Retinal pigment epithelial cell (primary cell): ENCODE measurements around the gene DDX46.

Source experiments
- DNase-seq: peaks from one replicate; pipeline ENCODE4 v3.0.0-alpha.2; 2010; ENCODE audit warnings: low read depth
- H3K4me3 ChIP-seq: 2 replicates; pipeline ENCODE4 v1.5.1; 2011; ENCODE audit warnings: mild to moderate bottlenecking, low read length, control low read depth, moderate library complexity
- TF ChIP-seq, protein P1 (sequence below): conservative IDR thresholded peaks from 2 replicates; pipeline ENCODE4 v1.5.1; 2011; ENCODE audit warnings: low read depth, low read length, control low read depth, inconsistent platforms

DDX46 gene

DNA sequence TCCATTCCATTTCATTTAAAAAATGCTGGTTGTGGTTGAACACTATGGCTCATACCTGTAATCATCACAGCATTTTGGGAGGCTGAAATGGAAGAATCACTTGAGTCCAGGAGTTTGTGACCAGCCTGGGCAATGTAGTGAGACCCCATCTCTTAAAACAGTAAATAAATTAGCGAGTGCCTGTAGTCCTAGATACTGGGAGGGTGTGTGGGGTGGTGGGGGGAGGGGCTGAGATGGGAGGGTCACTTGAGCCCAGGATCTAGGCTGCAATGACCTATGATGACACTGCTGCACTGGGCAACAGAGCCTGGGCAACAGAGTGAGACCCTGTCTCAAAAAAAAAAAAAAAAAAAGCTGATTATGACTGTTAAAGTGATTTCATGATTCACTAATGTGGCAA, 29.1 kb downstream of the DDX46 start:
- no peak for DNase-seq
- no peak overlapping the region for H3K4me3 ChIP-seq
- TF ChIP-seq, protein P1, sequence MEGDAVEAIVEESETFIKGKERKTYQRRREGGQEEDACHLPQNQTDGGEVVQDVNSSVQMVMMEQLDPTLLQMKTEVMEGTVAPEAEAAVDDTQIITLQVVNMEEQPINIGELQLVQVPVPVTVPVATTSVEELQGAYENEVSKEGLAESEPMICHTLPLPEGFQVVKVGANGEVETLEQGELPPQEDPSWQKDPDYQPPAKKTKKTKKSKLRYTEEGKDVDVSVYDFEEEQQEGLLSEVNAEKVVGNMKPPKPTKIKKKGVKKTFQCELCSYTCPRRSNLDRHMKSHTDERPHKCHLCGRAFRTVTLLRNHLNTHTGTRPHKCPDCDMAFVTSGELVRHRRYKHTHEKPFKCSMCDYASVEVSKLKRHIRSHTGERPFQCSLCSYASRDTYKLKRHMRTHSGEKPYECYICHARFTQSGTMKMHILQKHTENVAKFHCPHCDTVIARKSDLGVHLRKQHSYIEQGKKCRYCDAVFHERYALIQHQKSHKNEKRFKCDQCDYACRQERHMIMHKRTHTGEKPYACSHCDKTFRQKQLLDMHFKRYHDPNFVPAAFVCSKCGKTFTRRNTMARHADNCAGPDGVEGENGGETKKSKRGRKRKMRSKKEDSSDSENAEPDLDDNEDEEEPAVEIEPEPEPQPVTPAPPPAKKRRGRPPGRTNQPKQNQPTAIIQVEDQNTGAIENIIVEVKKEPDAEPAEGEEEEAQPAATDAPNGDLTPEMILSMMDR: no peak

DNA sequence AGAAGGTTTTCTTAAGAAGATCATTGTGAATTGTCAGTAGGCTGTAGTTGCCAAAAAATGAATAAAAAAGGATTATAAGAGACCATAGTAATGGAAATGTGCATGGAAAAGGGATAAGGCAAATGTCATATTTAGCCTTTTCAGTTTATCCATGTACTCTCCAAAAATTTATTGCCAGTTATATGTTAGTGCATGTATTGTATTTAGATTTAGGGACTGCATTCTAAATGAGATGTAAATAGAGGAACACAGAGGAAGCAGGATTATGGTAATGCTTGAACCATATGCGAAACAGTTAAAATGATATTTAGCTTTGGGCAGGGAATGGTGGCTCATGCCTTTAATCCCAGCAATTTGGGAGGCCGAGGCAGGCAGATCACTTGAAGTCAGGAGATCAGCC, 33.0 kb downstream of the DDX46 start:
- DNase-seq: no peak
- TF ChIP-seq, protein P1: no peak
- no peak overlapping the region for H3K4me3 ChIP-seq

DNA sequence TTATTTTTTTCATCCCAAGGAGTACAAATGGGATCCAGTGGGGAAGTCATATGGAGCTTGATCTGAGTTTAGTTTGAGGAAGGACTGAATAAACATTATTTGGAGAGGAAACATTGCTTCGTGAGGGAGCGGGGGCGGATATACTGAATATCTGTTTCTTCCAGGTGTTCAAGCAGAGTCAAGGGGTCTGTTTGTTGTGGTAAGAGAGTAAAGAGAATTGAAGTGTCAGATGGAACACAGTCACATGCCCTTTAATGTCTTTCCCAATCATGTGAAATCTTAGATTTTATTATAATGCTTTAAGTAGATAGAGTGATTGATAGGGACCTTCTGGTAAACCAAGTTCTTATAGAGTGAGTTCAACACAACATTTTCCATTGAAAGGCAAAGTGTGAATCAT, 33.7 kb downstream of the DDX46 start:
- H3K4me3 ChIP-seq: no peak overlapping the region
- TF ChIP-seq, protein P1: no peak
- no peak for DNase-seq

DNA sequence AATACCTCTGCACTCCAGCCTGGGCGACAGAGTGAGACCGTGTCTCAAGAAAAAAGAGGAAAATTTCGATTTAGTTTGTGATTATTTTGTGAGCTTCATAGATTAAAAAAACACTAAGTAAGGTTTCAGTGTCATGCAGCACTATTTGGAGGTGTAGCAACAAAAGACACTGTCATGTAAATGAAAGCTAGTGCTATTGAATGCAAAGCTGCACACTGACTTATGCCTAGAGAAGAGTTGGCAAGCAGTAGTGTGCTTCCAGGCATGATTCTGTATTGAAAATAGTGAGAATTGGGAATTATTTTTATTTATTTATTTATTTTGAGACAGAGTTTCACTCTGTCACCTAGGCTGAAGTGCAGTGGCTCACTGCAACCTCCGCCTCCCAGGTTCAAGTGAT, 34.5 kb downstream of the DDX46 start:
- H3K4me3 ChIP-seq: no peak overlapping the region
- DNase-seq: no peak
- TF ChIP-seq, protein P1: no peak

DNA sequence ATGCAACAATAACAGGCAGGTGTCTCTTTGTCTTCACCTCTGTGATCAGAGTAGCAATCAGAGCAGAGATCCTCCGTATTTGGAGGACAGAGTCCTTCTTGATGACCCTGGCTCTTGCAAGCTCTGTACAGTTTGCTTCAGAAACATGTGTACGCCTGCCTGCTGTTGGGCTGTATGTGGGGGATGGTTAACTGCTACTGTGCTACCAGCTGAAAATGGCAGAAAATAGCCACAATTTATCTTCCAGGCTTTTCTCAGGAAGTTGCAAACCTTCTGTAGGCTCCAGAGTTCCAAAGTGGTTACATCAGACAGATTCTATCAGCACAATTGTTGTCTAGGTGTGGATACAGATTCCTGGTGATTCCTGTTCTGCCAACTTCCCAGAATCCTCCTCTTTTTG, 35.5 kb downstream of the DDX46 start:
- DNase-seq: no peak
- H3K4me3 ChIP-seq: no peak overlapping the region
- TF ChIP-seq, protein P1: no peak

DNA sequence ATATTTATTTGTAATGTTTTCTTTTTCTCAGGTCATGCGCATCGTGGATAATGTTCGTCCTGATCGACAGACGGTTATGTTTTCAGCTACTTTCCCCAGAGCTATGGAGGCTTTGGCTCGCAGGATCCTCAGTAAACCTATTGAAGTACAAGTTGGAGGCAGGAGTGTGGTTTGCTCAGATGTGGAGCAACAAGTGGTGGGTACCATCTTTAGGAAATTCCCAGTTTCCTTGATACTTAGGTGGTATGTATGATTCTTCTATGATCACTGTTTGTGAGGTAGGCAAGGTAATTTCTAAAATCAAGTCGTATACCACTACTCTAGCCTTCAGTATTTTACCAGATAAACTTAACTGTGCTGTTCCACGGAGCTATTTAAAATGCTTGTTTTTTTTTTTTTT, 36.2 kb downstream of the DDX46 start:
- TF ChIP-seq, protein P1: no peak
- H3K4me3 ChIP-seq: no peak overlapping the region
- DNase-seq: no peak

DNA sequence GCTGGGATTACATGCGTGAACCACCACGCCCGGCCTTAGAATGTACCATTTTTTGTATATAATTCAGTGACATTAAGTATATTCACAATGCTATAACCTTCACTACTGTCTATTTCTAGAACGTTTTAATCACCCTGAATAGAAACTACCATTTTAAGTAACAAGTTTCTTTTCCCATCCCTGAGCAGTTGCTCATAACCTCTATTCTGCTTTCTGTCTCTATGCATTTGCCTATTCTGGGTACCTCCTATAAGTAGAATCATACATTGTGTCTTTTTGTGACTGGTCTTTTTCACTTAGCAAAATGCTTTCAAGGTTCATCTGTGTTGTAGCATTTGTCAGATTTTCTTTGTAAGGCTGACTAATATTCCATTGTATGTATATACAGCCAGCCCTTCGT, 39.9 kb downstream of the DDX46 start:
- H3K4me3 ChIP-seq: no peak overlapping the region
- TF ChIP-seq, protein P1: no peak
- no peak for DNase-seq
